DMS53 treated with DMSO at 0.1 percent for 48 hours (cell line): Measurements from ENCODE around the gene RNF113B.
A peak's percentile ranks its signal among the peaks of the same experiment; 100 is the strongest.

Experiments
- DNase-seq: peaks from one replicate; lab custom pipeline; 2025; ENCODE audit not compliant: unreplicated experiment; lab: John Stamatoyannopoulos, UW

The RNF113B gene

DNA sequence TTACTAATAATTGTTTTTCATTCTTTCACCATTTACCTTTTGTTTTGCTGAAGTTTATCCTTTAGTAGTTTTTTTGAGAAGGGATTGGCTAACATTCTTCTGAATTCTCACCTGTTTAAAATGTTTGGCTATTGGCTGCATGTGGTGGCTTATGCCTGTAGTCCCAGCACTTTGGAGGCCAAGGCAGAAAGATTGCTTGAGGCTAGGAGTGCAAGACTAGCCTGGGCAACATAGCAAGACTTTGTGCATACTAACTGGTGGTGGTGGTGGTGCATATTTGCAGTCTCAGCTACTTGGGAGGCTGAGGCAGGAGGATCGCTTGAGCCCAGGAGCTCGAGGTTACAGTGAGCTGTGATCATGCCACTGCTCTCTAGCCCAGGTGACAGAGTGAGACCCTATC is 27.5 kb upstream of the RNF113B start:
- DNase-seq, result no peak

DNA sequence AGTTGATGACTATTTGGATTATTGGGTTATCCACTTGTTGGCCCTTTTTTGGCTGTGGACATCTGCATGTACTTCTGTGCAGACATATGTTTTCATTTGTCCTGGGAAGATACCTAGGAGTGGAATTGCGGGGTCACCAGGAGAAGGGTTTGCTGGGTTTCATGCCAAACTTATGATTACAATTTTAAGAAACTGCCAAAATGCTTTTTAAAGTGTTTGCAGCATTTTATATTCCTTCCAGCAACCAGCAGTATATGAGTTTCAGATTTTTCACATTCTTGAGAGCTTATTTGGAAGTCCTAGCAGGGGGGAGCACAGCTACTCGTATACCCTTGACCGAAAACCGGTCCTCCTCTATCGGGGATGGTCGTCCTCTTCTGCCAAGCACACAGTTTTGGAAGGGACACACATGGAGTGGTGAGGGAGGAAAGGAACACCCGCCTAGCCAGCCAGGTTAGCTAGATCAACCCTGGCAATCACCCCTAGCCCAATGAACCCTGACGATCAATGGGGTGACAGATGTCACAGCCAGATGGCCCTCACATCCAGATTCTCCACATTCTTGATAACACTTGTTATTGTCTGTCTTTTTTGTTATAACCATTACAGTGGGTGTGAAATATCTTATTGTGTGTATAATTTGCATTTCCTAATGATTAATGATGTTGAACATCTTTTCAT is 26.7 kb upstream of the RNF113B start:
- DNase-seq, result no peak

DNA sequence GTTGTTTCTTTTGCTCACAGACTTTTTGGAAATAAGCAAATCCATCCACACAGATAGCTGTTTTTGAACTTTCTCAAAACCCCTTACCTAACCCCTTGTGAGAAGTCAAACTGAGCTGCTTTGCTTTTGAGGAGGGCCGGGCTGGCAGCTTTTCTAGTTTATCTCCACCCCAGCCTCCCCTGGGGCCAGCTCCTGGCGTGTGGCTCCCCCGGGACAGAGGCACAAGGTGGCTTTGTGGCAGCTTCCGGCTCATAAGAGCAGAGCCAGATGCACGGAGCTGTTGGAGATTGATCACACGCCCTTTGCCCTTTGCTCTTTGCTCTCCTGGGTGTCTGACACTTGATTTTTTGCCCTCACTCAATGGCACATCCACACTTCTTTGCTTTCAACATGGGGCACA is 24.9 kb upstream of the RNF113B start:
- no peak for DNase-seq

- no peak for DNase-seq
Observed at GRCh38 chr13:98201189-98201588, 24.1 kb upstream of the RNF113B start.

DNA sequence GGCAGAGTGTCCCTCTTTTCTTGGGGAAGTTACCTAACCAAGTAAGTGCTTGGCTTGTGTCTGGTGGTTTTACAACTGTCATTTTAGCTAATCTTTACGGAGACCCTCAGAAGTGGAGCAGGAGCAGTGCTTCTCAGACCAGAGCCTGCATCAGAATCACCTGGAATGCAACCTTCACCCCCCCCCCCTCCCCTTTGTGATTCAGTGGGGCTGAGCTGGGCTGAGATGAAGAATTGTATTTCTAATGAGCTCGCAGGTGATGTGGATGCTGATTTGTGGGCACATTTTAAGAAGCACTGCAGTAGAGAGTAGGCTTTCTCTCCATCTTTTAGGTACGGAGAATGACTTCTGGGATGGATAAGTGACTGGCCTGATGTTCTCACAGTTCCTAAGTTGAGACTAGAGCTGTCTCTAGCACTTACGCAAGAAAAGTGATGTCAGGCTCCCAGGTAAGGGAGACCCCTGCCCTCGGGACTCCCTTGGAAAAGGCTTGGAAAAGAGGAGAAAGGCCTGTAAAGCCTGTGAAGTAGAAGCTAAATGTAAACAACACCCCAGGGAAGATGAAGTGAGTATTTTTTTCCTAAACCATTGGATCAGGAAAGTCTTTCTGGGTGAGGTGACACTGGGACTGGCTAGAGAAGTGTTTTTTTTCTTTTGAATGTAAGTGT is 23.3 kb upstream of the RNF113B start:
- DNase-seq, result no peak

- peak; percentile 0 for DNase-seq
Observed at GRCh38 chr13:98199480-98199879, 22.4 kb upstream of the RNF113B start.

GRCh38 chr13:98198683-98199082 is 21.6 kb upstream of the RNF113B start:
- DNase-seq, result no peak

GRCh38 chr13:98195054-98195791 is 18.2 kb upstream of the RNF113B start:
- DNase-seq, result no peak

DNA sequence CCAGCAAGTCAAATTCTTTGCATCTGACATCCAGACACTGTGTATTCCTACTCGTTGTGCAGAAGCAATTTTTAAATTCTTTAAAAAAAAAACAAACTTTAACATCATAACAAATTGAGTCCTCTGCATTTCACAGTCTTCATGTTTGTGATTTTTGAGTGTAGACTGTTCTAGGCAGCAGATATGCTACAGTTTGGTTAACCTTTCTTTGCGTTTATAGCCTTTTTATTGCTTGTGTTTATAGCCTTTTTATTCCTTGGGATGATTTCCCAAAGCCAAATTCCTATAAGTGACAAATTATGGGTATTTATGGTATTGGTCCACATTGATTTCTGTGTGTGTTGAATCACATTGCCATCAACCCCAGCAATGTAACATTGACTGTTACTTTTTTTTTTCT is 14.9 kb upstream of the RNF113B start:
- DNase-seq, result no peak

- no peak for DNase-seq
Observed at GRCh38 chr13:98190889-98191444, 13.9 kb upstream of the RNF113B start.

GRCh38 chr13:98189841-98190505 is 12.9 kb upstream of the RNF113B start:
- no peak for DNase-seq

DNA sequence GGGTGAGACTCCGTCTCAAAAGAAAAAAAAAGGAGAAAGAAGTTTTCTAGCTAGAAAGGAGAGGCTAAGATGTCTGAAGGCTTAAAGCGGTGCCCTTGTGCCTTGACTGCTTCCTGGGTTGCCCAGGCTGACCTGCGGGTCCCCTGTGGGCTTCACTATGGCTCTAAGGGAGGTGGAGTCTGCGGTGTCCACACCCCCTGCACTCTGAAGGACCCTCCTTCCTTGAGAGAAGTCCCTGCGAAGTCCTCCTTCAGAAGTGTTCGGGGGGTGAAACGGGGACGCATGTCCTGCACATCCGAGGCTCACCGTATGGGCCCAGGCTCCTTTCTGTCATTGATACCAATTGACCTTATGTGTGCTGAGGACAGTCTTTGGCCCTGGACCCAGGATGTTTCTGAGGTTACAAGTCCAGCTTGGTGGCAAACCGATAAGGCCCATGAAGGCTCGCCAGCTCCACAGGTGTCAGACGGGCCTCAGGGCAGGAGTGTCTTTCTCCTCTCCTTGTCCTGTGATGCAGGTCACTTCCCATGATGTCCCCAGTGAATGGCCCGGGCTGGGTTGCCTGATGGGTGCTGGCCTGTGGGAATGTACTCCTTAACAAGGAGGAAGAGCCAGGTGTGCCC is 11.6 kb upstream of the RNF113B start:
- no peak for DNase-seq

- no peak for DNase-seq
Observed at GRCh38 chr13:98187965-98188261, 10.8 kb upstream of the RNF113B start.

DNA sequence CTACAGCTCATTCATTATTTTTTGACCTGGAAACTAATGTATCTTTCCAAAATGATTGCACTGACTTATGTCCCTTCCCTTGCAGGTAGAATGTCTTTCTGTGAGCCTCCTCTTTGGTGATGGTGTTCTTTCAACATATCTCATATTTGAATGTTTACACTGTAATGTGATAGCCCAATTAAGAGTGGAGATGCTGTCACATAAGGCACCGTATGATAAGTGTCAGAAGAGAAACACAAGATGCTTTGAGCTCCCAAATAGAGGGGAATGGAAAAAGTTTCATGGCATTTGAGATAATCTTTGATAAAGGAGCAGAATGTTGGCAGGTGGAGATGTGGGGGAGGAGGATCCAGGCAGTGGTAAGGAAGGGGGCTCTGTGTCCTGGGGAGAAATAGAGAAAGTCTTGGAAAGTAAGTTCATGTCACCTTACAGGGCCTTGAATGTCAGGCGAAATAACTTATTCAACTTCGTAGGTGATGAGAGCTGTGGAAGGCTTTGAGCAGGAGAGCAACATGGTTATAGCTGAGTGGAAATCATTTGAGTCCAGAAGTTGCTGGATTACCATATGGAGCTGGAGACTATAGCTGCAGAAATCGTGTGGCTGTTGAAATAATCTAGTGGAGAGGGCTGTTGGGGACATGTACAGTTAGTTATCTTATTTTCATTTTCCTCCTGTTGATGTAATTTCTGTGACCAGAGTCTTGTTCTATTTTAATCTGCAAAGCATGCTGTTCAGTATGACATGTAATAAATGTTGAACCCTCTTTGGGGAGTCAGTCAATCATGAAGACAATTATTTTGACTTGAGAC is 10.3 kb upstream of the RNF113B start:
- peak; percentile 2 for DNase-seq

DNA sequence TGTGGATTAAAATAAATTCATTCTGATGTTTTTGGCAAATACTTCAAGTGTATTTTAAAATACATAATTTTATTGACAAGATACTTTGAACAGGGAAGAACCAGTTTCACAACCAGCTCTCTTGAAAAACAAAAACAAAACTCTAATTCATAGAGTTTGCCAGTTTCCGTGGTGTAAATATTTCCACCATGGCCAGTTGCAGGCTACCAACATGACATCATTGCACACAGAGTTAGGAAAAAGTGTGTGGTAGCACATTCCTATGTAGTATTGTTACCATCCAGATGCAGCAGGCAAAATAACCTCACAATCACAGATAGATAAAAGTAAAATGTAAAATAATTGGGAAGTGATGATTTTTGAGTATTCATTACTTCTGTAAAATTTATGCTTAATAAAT is 7.7 kb upstream of the RNF113B start:
- no peak for DNase-seq

GRCh38 chr13:98182589-98182988 is 5.5 kb upstream of the RNF113B start:
- DNase-seq, result no peak

GRCh38 chr13:98182153-98182552 is 5.1 kb upstream of the RNF113B start:
- no peak for DNase-seq

DNA sequence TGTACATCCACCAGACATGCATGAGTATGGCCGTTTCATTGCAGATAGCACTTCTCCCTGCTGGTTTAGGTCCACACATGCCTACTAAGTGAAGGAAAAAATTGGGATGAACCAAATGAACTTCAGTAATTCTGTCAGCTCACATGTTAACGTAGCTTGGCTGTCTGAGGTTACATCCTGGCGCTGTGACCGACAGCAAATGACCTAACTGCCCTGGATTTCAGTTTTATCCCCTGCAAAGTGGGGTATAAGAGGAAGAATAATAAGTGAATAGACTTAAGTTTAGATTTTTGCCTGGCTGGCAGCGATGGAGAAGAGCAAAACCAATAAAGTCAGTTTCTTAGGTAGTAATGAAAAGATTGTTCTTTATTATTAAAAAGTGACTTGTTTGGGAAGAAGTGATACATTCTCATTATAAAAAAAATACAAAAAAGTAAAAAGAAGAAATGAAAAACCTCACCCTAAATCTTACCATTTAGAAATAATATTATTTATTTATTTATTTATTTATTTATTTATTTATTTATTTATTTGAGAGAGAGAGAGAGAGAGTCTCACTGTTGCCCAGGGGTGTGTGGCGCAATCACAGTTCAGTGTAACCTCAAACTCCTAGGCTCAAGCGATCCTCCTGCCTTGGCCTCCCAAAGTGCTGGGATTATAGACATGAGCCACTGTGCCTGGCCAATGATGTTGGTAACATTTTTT is 4.2 kb upstream of the RNF113B start:
- DNase-seq, result no peak

DNA sequence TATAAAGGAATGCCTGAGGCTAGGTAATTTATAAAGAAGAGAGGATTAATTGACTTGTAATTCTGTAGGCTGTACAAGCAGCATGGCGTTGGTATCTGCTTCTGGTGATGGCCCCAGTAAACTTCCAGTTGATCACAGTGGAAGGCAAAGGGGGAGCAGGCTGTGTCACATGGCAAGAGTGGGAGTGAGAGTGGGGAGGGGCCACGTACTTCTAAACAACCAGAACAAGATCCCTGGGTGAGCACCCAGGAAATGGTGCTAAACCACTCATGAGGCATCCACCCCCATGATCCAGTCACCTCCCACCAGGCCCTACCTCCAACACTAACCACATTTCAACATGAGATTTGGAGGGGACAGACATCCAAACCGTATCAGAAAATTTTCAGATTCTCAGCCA is 3.0 kb upstream of the RNF113B start:
- no peak for DNase-seq

GRCh38 chr13:98175823-98176222 is 1.2 kb downstream of the RNF113B start:
- peak; percentile 5 for DNase-seq
